Peyer's patch (tissue), 4 donors: ENCODE measurements around the gene EDEM2. TPM values are rescaled to one million over a fixed set of nuclear protein-coding genes. Genes with fewer than 3 reads are reported as not detected.
A peak's percentile ranks its signal among the peaks of the same experiment; 100 is the strongest.
"Not testable (repeated sequence)": the region's sequence is repeated elsewhere in the genome, so short reads cannot be mapped to it uniquely, and the experiment has no call there.

Experiments
- DNase-seq, 3 donors: peaks; one replicate each; pipeline ENCODE4 v3.0.0-alpha.2; 2017 to 2019
- H3K27ac ChIP-seq, 4 donors: fragments of 200-600 bp; sonication (generic); one replicate each; pipeline ENCODE4 v1.5.1; 2016 to 2019
- H3K27me3 ChIP-seq, 2 donors: fragments of 200-600 bp; sonication (generic); one replicate each; pipeline ENCODE4 v1.5.1; 2019
- H3K36me3 ChIP-seq, 3 donors: fragments of 200-600 bp; sonication (generic); one replicate each; pipeline ENCODE4 v1.5.1; 2016 to 2019
- H3K4me1 ChIP-seq, 4 donors: fragments of 200-600 bp; sonication (generic); one replicate each; pipeline ENCODE4 v1.5.1; 2016 to 2019
- H3K4me3 ChIP-seq, 4 donors: fragments of 200-600 bp; sonication (generic); 1 replicate in 3 of 4; 2 replicates in 1 of 4; pipeline ENCODE4 v1.5.1; 2016 to 2019; ENCODE audit warnings: mild to moderate bottlenecking in 1 of 4
- H3K9me3 ChIP-seq, 4 donors: fragments of 200-600 bp; sonication (generic); one replicate each; pipeline ENCODE4 v1.5.1; 2016 to 2019; ENCODE audit warnings: mild to moderate bottlenecking in 1 of 4
- CTCF ChIP-seq, 6 experiments: fragments of 450-650 bp in 4 of 6; fragments of 200-600 bp in 2 of 6; sonication (generic) in 1 of 6; IDR thresholded peaks; one replicate each; pipeline ENCODE4 v1.5.1; 2017 to 2019; ENCODE audit warnings: antibody characterized with exemption in 6 of 6, mild to moderate bottlenecking in 3 of 6, moderate library complexity in 1 of 6
- POLR2A ChIP-seq, 2 donors: fragments of 450-650 bp; IDR thresholded peaks; one replicate each; pipeline ENCODE4 v1.5.1; 2017; ENCODE audit warnings: antibody characterized with exemption in 2 of 2, mild to moderate bottlenecking in 2 of 2, moderate library complexity in 2 of 2
- total RNA-seq, 4 donors: library from RNA; depleted of rRNA; stranded (reverse); fragments of >200 nt; gene quantifications; one replicate each; pipeline ENCODE4 v1.1.0, GENCODE V29; 2016

The EDEM2 gene
- 10 to 100 TPM; 18.2 to 38.3 (median 33.8) TPM for total RNA-seq

GRCh38 chr20:35146920-35147574 is at the start of gene EDEM2:
EDEM2 (minus strand) TSS chr20:35147336; CDS start chr20:35147258, 78 bp downstream.
- H3K9me3 ChIP-seq, result no peaks in the 10 kb centered on the region
- peaks cover 0 to 24% (median 8%) of the 10 kb centered on the region in 4 donors for H3K4me1 ChIP-seq
- no peaks in the 10 kb centered on the region for H3K27me3 ChIP-seq
- TF ChIP-seq CTCF (IDR thresholded peaks at IDR 0.05) (no peak), POLR2A (IDR thresholded peaks at IDR 0.05) (peak; percentile 67 to 72)
- peak within 1 kb of the TSS; percentile 69 to 85 (median 78) for H3K4me3 ChIP-seq
- peak; percentile 86 to 97 (median 94) for DNase-seq
- H3K36me3 ChIP-seq, result peaks cover 0 to 27% (median 0%) of the 10 kb centered on the region in 3 donors
- H3K27ac ChIP-seq, result peak within 1 kb of the TSS; percentile 81 to 94 (median 86)

- Histone ChIP-seq H3K36me3 (no peaks in the 10 kb centered on the region), H3K9me3 (peaks cover 0 to 15% (median 2%) of the 10 kb centered on the region in 4 donors), H3K27me3 (no peaks in the 10 kb centered on the region), H3K27ac (no peak overlapping the region), H3K4me1 (peaks cover 0 to 10% (median 0%) of the 10 kb centered on the region in 4 donors), H3K4me3 (no peak overlapping the region)
- TF ChIP-seq CTCF (IDR thresholded peaks at IDR 0.05) (no peak), POLR2A (IDR thresholded peaks at IDR 0.05) (no peak)
- no peak for DNase-seq
These were observed 49.2 kb upstream of the EDEM2 start for GRCh38 chr20:35196313-35196712.

- not testable (repeated sequence) for H3K4me3 ChIP-seq, DNase-seq, H3K9me3 ChIP-seq, H3K27me3 ChIP-seq, H3K27ac ChIP-seq, H3K36me3 ChIP-seq
- peaks cover 0 to 10% (median 0%) of the 10 kb centered on the region in 4 donors for H3K4me1 ChIP-seq
These were observed 46.1 kb upstream of the EDEM2 start for GRCh38 chr20:35193031-35193791.

- Histone ChIP-seq H3K9me3 (peaks cover 0 to 8% (median 0%) of the 10 kb centered on the region in 4 donors), H3K4me1 (peaks cover 0 to 10% (median 0%) of the 10 kb centered on the region in 4 donors), H3K4me3 (no peak overlapping the region), H3K27me3 (no peaks in the 10 kb centered on the region), H3K36me3 (no peaks in the 10 kb centered on the region), H3K27ac (peak overlapping the region in 1 of 4 donors; percentile 16)
- DNase-seq, result no peak
- TF ChIP-seq POLR2A (IDR thresholded peaks at IDR 0.05), result no peak
- TF ChIP-seq CTCF (IDR thresholded peaks at IDR 0.05), result no peak
These were observed 45.2 kb upstream of the EDEM2 start for GRCh38 chr20:35192118-35192872.

GRCh38 chr20:35191419-35192117 is 44.4 kb upstream of the EDEM2 start:
- no peak for DNase-seq
- Histone ChIP-seq H3K9me3 (peaks cover 0 to under 1% (median 0%) of the 10 kb centered on the region in 4 donors), H3K27me3 (no peaks in the 10 kb centered on the region), H3K4me3 (no peak overlapping the region), H3K4me1 (peaks cover 0 to 10% (median 0%) of the 10 kb centered on the region in 4 donors), H3K36me3 (no peaks in the 10 kb centered on the region), H3K27ac (peak overlapping the region in 1 of 4 donors; percentile 16)
- TF ChIP-seq CTCF (IDR thresholded peaks at IDR 0.05) (no peak), POLR2A (IDR thresholded peaks at IDR 0.05) (no peak)
